Activated CD4-positive, alpha-beta T cell treated with anti-CD3 and anti-CD28 coated beads for 48 hours (primary cell): ENCODE data around the gene ZFYVE26.
"Not testable (repeated sequence)": the region's sequence is repeated elsewhere in the genome, so short reads cannot be mapped to it uniquely, and the experiment has no call there.

Source experiments
- DNase-seq: peaks from one replicate; pipeline ENCODE4 v3.0.0-alpha.2; 2020

The ZFYVE26 gene

GRCh38 chr14:67749341-67750084 is 66.9 kb downstream of the ZFYVE26 start:
- no peak for DNase-seq

- no peak for DNase-seq
Measured at GRCh38 chr14:67748312-67748711, 68.1 kb downstream of the ZFYVE26 start.

GRCh38 chr14:67746927-67747326 is 69.5 kb downstream of the ZFYVE26 start:
- DNase-seq = peak; percentile 43

GRCh38 chr14:67744046-67744445 is 72.3 kb downstream of the ZFYVE26 start:
- DNase-seq = no peak

- DNase-seq = peak; percentile 13
Measured at GRCh38 chr14:67738740-67739504, 77.5 kb downstream of the ZFYVE26 start.

- no peak for DNase-seq
Measured at GRCh38 chr14:67736771-67737170, 79.6 kb downstream of the ZFYVE26 start.

- DNase-seq = no peak
Measured at GRCh38 chr14:67735336-67736147, 80.8 kb downstream of the ZFYVE26 start.

- DNase-seq = no peak
Measured at GRCh38 chr14:67734675-67735074, 81.7 kb downstream of the ZFYVE26 start.

GRCh38 chr14:67733616-67734015 is 82.8 kb downstream of the ZFYVE26 start:
- DNase-seq = no peak

GRCh38 chr14:67729072-67729885 is 87.1 kb downstream of the ZFYVE26 start:
- no peak for DNase-seq

- DNase-seq = no peak
Measured at GRCh38 chr14:67728258-67728657, 88.1 kb downstream of the ZFYVE26 start.

GRCh38 chr14:67727361-67727760 is 89.0 kb downstream of the ZFYVE26 start:
- DNase-seq = no peak

GRCh38 chr14:67725171-67725570 is 91.2 kb downstream of the ZFYVE26 start:
- no peak for DNase-seq

GRCh38 chr14:67722293-67722692 is 94.1 kb downstream of the ZFYVE26 start:
- DNase-seq = no peak

- no peak for DNase-seq
Measured at GRCh38 chr14:67721875-67722274, 94.5 kb downstream of the ZFYVE26 start.

GRCh38 chr14:67719866-67720265 is 96.5 kb downstream of the ZFYVE26 start:
- DNase-seq = no peak

- not testable (repeated sequence) for DNase-seq
Measured at GRCh38 chr14:67719385-67719784, 97.0 kb downstream of the ZFYVE26 start.

- DNase-seq = no peak
Measured at GRCh38 chr14:67718265-67718664, 98.1 kb downstream of the ZFYVE26 start.

GRCh38 chr14:67717048-67717447 is 99.3 kb downstream of the ZFYVE26 start:
- DNase-seq = no peak

GRCh38 chr14:67710209-67710608 is 106.2 kb downstream of the ZFYVE26 start:
- DNase-seq = no peak

- not testable (repeated sequence) for DNase-seq
Measured at GRCh38 chr14:67709796-67710195, 106.6 kb downstream of the ZFYVE26 start.

- DNase-seq = not testable (repeated sequence)
Measured at GRCh38 chr14:67709346-67709745, 107.0 kb downstream of the ZFYVE26 start.

GRCh38 chr14:67705211-67705610 is 111.2 kb downstream of the ZFYVE26 start:
- no peak for DNase-seq
